Immature natural killer cell (primary cell): ENCODE data around the gene MLLT3. TPM values are rescaled to one million over a fixed set of nuclear protein-coding genes. Genes with fewer than 3 reads are reported as not detected.

ENCODE experiments used
- DNase-seq, 3 donors: peaks; one replicate each; pipeline ENCODE4 v3.0.0; 2022; ENCODE audit warnings: mixed read lengths in 1 of 3
- H3K27ac Mint-ChIP-seq, 6 donors: one replicate each; pipeline ENCODE4 v1.8.0; 2020; ENCODE audit warnings: mixed read lengths in 6 of 6, mild to moderate bottlenecking in 5 of 6, inconsistent platforms in 4 of 6, moderate library complexity in 3 of 6
- H3K27me3 Mint-ChIP-seq, 3 donors: one replicate each; pipeline ENCODE4 v1.8.0; 2020 to 2021; ENCODE audit warnings: low read depth in 3 of 3, mild to moderate bottlenecking in 3 of 3, mixed read lengths in 3 of 3, moderate library complexity in 3 of 3, inconsistent platforms in 1 of 3
- H3K36me3 Mint-ChIP-seq, 3 donors: one replicate each; pipeline ENCODE4 v1.8.0; 2020; ENCODE audit warnings: mixed read lengths in 3 of 3, inconsistent platforms in 2 of 3, mild to moderate bottlenecking in 2 of 3
- H3K4me1 Mint-ChIP-seq, 2 donors: one replicate each; pipeline ENCODE4 v1.8.0; 2020; ENCODE audit warnings: inconsistent platforms in 2 of 2, mild to moderate bottlenecking in 2 of 2, mixed read lengths in 2 of 2, moderate library complexity in 1 of 2
- H3K4me3 Mint-ChIP-seq, 5 donors: one replicate each; pipeline ENCODE4 v1.8.0; 2020; ENCODE audit warnings: mild to moderate bottlenecking in 5 of 5, mixed read lengths in 5 of 5, inconsistent platforms in 3 of 5, moderate library complexity in 3 of 5
- H3K9me3 Mint-ChIP-seq, 6 donors: one replicate each; pipeline ENCODE4 v1.8.0; 2020; ENCODE audit warnings: mild to moderate bottlenecking in 6 of 6, mixed read lengths in 6 of 6, inconsistent platforms in 4 of 6, moderate library complexity in 3 of 6
- polyA plus RNA-seq, 3 donors: library from polyadenylated mRNA; unstranded; fragments of 300-500 nt; fragmentation: Illumina TruSeq; gene quantifications; one replicate each; pipeline ENCODE4 v1.2.3, GENCODE V29; 2021

MLLT3 gene
- polyA plus RNA-seq, 3 donors from 2014 or later = 3.0 to 16.1 (median 13.7) TPM

GRCh38 chr9:20407013-20407412 is 215.3 kb downstream of the MLLT3 start:
- Mint-ChIP-seq H3K9me3 (no peaks in the 10 kb centered on the region), H3K4me1 (peaks cover 20 to 34% of the 10 kb centered on the region in 2 donors), H3K36me3 (peaks cover 2 to 12% (median 8%) of the 10 kb centered on the region in 3 donors), H3K4me3 (no peak overlapping the region), H3K27me3 (no peaks in the 10 kb centered on the region), H3K27ac (no peak overlapping the region)
- DNase-seq = no peak

- Mint-ChIP-seq H3K4me1 (peaks cover 20 to 34% of the 10 kb centered on the region in 2 donors), H3K9me3 (no peaks in the 10 kb centered on the region), H3K4me3 (no peak overlapping the region), H3K27ac (no peak overlapping the region), H3K27me3 (no peaks in the 10 kb centered on the region), H3K36me3 (peaks cover 0 to 11% (median 10%) of the 10 kb centered on the region in 3 donors)
- DNase-seq = no peak
Observed at GRCh38 chr9:20406344-20406743, 216.0 kb downstream of the MLLT3 start.

GRCh38 chr9:20405616-20406015 is 216.7 kb downstream of the MLLT3 start:
- Mint-ChIP-seq H3K4me1 (peaks cover 20 to 34% of the 10 kb centered on the region in 2 donors), H3K36me3 (peaks cover 0 to 15% (median 7%) of the 10 kb centered on the region in 3 donors), H3K4me3 (no peak overlapping the region), H3K27me3 (no peaks in the 10 kb centered on the region), H3K9me3 (no peaks in the 10 kb centered on the region), H3K27ac (no peak overlapping the region)
- no peak for DNase-seq

GRCh38 chr9:20405078-20405477 is 217.2 kb downstream of the MLLT3 start:
- DNase-seq = no peak
- no peak overlapping the region for H3K27ac Mint-ChIP-seq
- H3K9me3 Mint-ChIP-seq = no peaks in the 10 kb centered on the region
- H3K36me3 Mint-ChIP-seq = peaks cover 0 to 15% (median 3%) of the 10 kb centered on the region in 3 donors
- H3K4me3 Mint-ChIP-seq = no peak overlapping the region
- H3K4me1 Mint-ChIP-seq = peaks cover 20 to 34% of the 10 kb centered on the region in 2 donors
- H3K27me3 Mint-ChIP-seq = no peaks in the 10 kb centered on the region

- no peak overlapping the region for H3K4me3 Mint-ChIP-seq
- no peaks in the 10 kb centered on the region for H3K9me3 Mint-ChIP-seq
- H3K4me1 Mint-ChIP-seq = peaks cover 20 to 30% of the 10 kb centered on the region in 2 donors
- no peak overlapping the region for H3K27ac Mint-ChIP-seq
- no peaks in the 10 kb centered on the region for H3K27me3 Mint-ChIP-seq
- no peak for DNase-seq
- peaks cover 0 to 12% (median 3%) of the 10 kb centered on the region in 3 donors for H3K36me3 Mint-ChIP-seq
Observed at GRCh38 chr9:20404192-20404813, 218.0 kb downstream of the MLLT3 start.

- Mint-ChIP-seq H3K4me3 (no peak overlapping the region), H3K9me3 (no peaks in the 10 kb centered on the region), H3K4me1 (peaks cover 15 to 27% of the 10 kb centered on the region in 2 donors), H3K36me3 (peaks cover 0 to 7% (median 3%) of the 10 kb centered on the region in 3 donors), H3K27me3 (no peaks in the 10 kb centered on the region), H3K27ac (no peak overlapping the region)
- DNase-seq = peak in 1 of 3 donors; percentile 3
Observed at GRCh38 chr9:20403346-20403745, 219.0 kb downstream of the MLLT3 start.

GRCh38 chr9:20402273-20402875 is 219.9 kb downstream of the MLLT3 start:
- H3K27me3 Mint-ChIP-seq = no peaks in the 10 kb centered on the region
- H3K36me3 Mint-ChIP-seq = peaks cover 0 to 7% (median 3%) of the 10 kb centered on the region in 3 donors
- H3K4me1 Mint-ChIP-seq = peaks cover 15 to 25% of the 10 kb centered on the region in 2 donors
- DNase-seq = no peak
- H3K9me3 Mint-ChIP-seq = no peaks in the 10 kb centered on the region
- peak overlapping the region in 3 of 6 donors; percentile 63 to 71 (median 65) for H3K27ac Mint-ChIP-seq
- H3K4me3 Mint-ChIP-seq = no peak overlapping the region

GRCh38 chr9:20398536-20399338 is 223.6 kb downstream of the MLLT3 start:
- H3K4me1 Mint-ChIP-seq = peaks cover 16 to 26% of the 10 kb centered on the region in 2 donors
- no peak for DNase-seq

GRCh38 chr9:20397348-20397747 is 225.0 kb downstream of the MLLT3 start:
- H3K36me3 Mint-ChIP-seq = peaks cover 0 to 7% (median 0%) of the 10 kb centered on the region in 3 donors
- H3K27me3 Mint-ChIP-seq = no peaks in the 10 kb centered on the region
- DNase-seq = no peak
- H3K4me3 Mint-ChIP-seq = no peak overlapping the region
- peaks cover 5 to 13% of the 10 kb centered on the region in 2 donors for H3K4me1 Mint-ChIP-seq
- no peaks in the 10 kb centered on the region for H3K9me3 Mint-ChIP-seq
- H3K27ac Mint-ChIP-seq = no peak overlapping the region

More at GRCh38 chr9:20398536-20399338, 223.6 kb downstream of the MLLT3 start:
- Mint-ChIP-seq H3K4me3 (no peak overlapping the region), H3K9me3 (no peaks in the 10 kb centered on the region), H3K27me3 (no peaks in the 10 kb centered on the region), H3K36me3 (peaks cover 0 to 7% (median 3%) of the 10 kb centered on the region in 3 donors), H3K27ac (no peak overlapping the region)

- Mint-ChIP-seq H3K27ac (no peak overlapping the region), H3K27me3 (no peaks in the 10 kb centered on the region), H3K36me3 (peaks cover 0 to 6% (median 0%) of the 10 kb centered on the region in 3 donors), H3K4me1 (peaks cover 5 to 13% of the 10 kb centered on the region in 2 donors), H3K4me3 (no peak overlapping the region), H3K9me3 (no peaks in the 10 kb centered on the region)
- DNase-seq = no peak
Observed at GRCh38 chr9:20396509-20396908, 225.8 kb downstream of the MLLT3 start.

- no peak for DNase-seq
- Mint-ChIP-seq H3K27ac (no peak overlapping the region), H3K9me3 (no peaks in the 10 kb centered on the region), H3K4me3 (no peak overlapping the region), H3K4me1 (peaks cover 5 to 13% of the 10 kb centered on the region in 2 donors), H3K27me3 (no peaks in the 10 kb centered on the region), H3K36me3 (peaks cover 0 to under 1% (median 0%) of the 10 kb centered on the region in 3 donors)
Observed at GRCh38 chr9:20395651-20396050, 226.6 kb downstream of the MLLT3 start.

GRCh38 chr9:20394969-20395368 is 227.3 kb downstream of the MLLT3 start:
- no peaks in the 10 kb centered on the region for H3K36me3 Mint-ChIP-seq
- H3K27me3 Mint-ChIP-seq = no peaks in the 10 kb centered on the region
- H3K4me3 Mint-ChIP-seq = no peak overlapping the region
- H3K27ac Mint-ChIP-seq = no peak overlapping the region
- H3K9me3 Mint-ChIP-seq = no peaks in the 10 kb centered on the region
- peaks cover 5 to 13% of the 10 kb centered on the region in 2 donors for H3K4me1 Mint-ChIP-seq
- no peak for DNase-seq

- no peaks in the 10 kb centered on the region for H3K27me3 Mint-ChIP-seq
- peaks cover 0 to 6% (median 3%) of the 10 kb centered on the region in 3 donors for H3K36me3 Mint-ChIP-seq
- H3K4me1 Mint-ChIP-seq = peaks cover 0 to 7% of the 10 kb centered on the region in 2 donors
- no peak for DNase-seq
- no peaks in the 10 kb centered on the region for H3K9me3 Mint-ChIP-seq
- no peak overlapping the region for H3K4me3 Mint-ChIP-seq
- no peak overlapping the region for H3K27ac Mint-ChIP-seq
Observed at GRCh38 chr9:20391208-20391607, 231.1 kb downstream of the MLLT3 start.

GRCh38 chr9:20390400-20390799 is 231.9 kb downstream of the MLLT3 start:
- Mint-ChIP-seq H3K9me3 (no peaks in the 10 kb centered on the region), H3K4me1 (peaks cover 0 to 7% of the 10 kb centered on the region in 2 donors), H3K27ac (no peak overlapping the region), H3K36me3 (peaks cover 0 to 6% (median 3%) of the 10 kb centered on the region in 3 donors), H3K27me3 (no peaks in the 10 kb centered on the region), H3K4me3 (no peak overlapping the region)
- DNase-seq = no peak
